ENCODE results near the gene TNFAIP3. TPM values are rescaled to one million over a fixed set of nuclear protein-coding genes. Genes with fewer than 3 reads are reported as not detected.
A peak's percentile ranks its signal among the peaks of the same experiment; 100 is the strongest.

The TNFAIP3 gene
- total and polyA plus RNA-seq, 7 donors = 11.4 to 49.9 (median 18.7) TPM

- Histone ChIP-seq H3K4me1 (peaks cover 0 to 47% (median 42%) of the 10 kb centered on the region in 4 donors), H3K27ac (peak overlapping the region in 3 of 4 donors; percentile 73 to 83 (median 73)), H3K36me3 (no peaks in the 10 kb centered on the region), H3K27me3 (no peaks in the 10 kb centered on the region), H3K9me3 (peaks cover 0 to 2% (median 0%) of the 10 kb centered on the region in 4 donors), H3K4me3 (no peak overlapping the region)
- intact Hi-C loops (cut with DNase I) = no loop called here
- DNase-seq = no peak
- 87 to 90% methylated on average over 3 of the region's 3 CpGs for WGBS, 2 donors
- TF ChIP-seq POLR2AphosphoS5 (IDR thresholded peaks at IDR 0.05) (peak in 1 of 4 donors; percentile 28), EP300 (IDR thresholded peaks at IDR 0.05) (no peak)
- TF ChIP-seq, protein P1, sequence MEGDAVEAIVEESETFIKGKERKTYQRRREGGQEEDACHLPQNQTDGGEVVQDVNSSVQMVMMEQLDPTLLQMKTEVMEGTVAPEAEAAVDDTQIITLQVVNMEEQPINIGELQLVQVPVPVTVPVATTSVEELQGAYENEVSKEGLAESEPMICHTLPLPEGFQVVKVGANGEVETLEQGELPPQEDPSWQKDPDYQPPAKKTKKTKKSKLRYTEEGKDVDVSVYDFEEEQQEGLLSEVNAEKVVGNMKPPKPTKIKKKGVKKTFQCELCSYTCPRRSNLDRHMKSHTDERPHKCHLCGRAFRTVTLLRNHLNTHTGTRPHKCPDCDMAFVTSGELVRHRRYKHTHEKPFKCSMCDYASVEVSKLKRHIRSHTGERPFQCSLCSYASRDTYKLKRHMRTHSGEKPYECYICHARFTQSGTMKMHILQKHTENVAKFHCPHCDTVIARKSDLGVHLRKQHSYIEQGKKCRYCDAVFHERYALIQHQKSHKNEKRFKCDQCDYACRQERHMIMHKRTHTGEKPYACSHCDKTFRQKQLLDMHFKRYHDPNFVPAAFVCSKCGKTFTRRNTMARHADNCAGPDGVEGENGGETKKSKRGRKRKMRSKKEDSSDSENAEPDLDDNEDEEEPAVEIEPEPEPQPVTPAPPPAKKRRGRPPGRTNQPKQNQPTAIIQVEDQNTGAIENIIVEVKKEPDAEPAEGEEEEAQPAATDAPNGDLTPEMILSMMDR (IDR thresholded peaks at IDR 0.05) = no peak
Observed at GRCh38 chr6:137852346-137852745, 14.7 kb upstream of the TNFAIP3 start.

- TF ChIP-seq POLR2AphosphoS5 (IDR thresholded peaks at IDR 0.05) (no peak), POLR2A (IDR thresholded peaks at IDR 0.05) (no peak)
- no peak for DNase-seq
- Histone ChIP-seq H3K9me3 (peaks cover 0 to 2% (median 0%) of the 10 kb centered on the region in 4 donors), H3K36me3 (no peaks in the 10 kb centered on the region), H3K27ac (no peak overlapping the region), H3K4me3 (no peak overlapping the region), H3K27me3 (no peaks in the 10 kb centered on the region), H3K4me1 (peaks cover 0 to 45% (median 42%) of the 10 kb centered on the region in 4 donors)
- intact Hi-C loops (cut with DNase I) = no loop called here
- WGBS, 2 donors = 91 to 96% methylated on average over 1 of the region's 1 CpG
Observed at GRCh38 chr6:137852811-137853210, 14.2 kb upstream of the TNFAIP3 start.

DNA sequence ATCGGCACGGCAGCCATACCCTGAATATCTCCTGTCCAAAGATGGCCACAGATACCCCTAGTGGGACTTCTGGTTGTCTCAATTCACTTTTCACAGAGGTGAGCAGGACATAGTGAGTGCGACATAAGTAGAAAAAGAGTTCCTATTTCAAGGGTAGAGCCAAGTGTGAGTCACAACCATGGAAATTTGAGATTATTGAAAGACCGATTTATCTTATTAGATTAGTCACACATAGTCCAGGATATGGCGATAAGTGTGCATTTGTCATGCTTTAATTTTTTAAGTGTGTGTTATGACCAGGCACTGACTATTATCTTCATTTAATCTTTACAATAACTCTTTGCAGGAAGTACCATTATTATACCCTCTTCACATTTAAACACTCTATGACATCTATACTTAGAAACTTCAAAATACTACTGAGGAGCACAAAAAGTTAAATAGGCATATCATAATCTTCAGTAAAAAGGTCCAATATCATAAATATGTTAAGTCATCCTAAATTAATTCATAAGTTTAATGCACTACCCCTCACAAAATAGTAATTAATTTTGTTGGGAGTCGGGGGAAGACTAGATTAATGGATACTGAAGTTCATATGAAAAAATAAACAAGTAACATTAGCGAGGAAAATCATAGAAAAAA lies 13.4 kb upstream of the TNFAIP3 start:
- Histone ChIP-seq H3K4me3 (no peak overlapping the region), H3K9me3 (peaks cover 0 to 2% (median 0%) of the 10 kb centered on the region in 4 donors), H3K27me3 (no peaks in the 10 kb centered on the region), H3K27ac (no peak overlapping the region), H3K4me1 (peaks cover 0 to 36% (median 34%) of the 10 kb centered on the region in 4 donors), H3K36me3 (no peaks in the 10 kb centered on the region)
- 91 to 95% methylated on average over 7 of the region's 7 CpGs for WGBS, 2 donors
- intact Hi-C loops (cut with DNase I) = no loop called here
- no peak for DNase-seq
- TF ChIP-seq, protein P1 (IDR thresholded peaks at IDR 0.05) = no peak
- TF ChIP-seq POLR2A (IDR thresholded peaks at IDR 0.05) (no peak), POLR2AphosphoS5 (IDR thresholded peaks at IDR 0.05) (no peak), EP300 (IDR thresholded peaks at IDR 0.05) (no peak)

DNA sequence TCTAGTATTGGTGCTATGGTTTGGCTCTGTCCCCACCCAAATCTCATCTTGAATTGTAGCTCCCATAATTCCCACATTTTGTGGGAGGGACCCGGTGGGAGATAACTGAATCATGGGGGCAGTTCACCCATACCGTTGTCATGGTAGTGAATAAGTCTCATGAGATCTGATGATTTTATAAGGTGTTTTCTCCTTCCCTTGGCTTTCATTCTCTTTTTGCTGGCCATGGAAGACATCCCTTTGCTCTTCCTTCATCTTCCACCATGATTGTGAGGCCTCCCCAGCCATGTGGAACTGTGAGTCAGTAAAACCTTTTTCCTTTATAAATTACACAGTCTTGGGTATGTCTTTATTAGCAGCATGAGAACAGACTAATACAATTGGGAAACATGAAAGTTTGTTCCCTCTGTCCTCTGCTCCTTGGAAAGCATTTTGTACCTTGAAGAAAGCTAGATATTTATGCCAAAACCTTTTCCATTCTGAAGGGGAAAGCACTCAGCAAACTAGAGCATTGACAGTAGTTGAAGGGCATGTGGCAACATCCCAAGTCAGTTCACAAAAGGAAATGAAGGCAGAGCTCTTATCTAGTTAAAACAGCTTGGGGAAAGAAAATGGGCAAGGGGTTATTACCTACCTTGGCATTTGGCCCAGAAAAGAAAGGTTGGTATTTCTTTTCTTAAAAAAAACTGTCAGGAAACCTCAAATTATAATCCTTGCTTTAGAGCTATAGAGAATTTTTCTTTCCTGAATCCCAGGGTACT lies 10.7 kb upstream of the TNFAIP3 start:
- peaks cover 0 to 27% (median 13%) of the 10 kb centered on the region in 4 donors for H3K4me1 ChIP-seq
- intact Hi-C loops (cut with DNase I) = no loop called here
- 95 to 97% methylated on average over 2 of the region's 2 CpGs for WGBS, 2 donors

More for the DNA sequence above, 10.7 kb upstream of the TNFAIP3 start:
- Histone ChIP-seq H3K9me3 (peaks cover 0 to 2% (median 0%) of the 10 kb centered on the region in 4 donors), H3K27ac (no peak overlapping the region), H3K27me3 (no peaks in the 10 kb centered on the region), H3K36me3 (no peaks in the 10 kb centered on the region), H3K4me3 (no peak overlapping the region)
- no peak for DNase-seq
- TF ChIP-seq POLR2A (IDR thresholded peaks at IDR 0.05) (no peak), POLR2AphosphoS5 (IDR thresholded peaks at IDR 0.05) (no peak), EP300 (IDR thresholded peaks at IDR 0.05) (no peak)
- TF ChIP-seq, protein P1 (IDR thresholded peaks at IDR 0.05) = no peak
